HEK293 (cell line): Measurements from ENCODE around the gene ZAR1.

Source experiments
- CTCF ChIA-PET: fragments of 350-600 bp; formaldehyde crosslinking; extraction: SDS; loops from one replicate; lab custom pipeline; 2021; ENCODE audit warnings: antibody characterized with exemption; lab: Yijun Ruan, JAX
- POLR2A ChIA-PET: fragments of 300-600 bp; formaldehyde crosslinking; extraction: SDS; loops from one replicate; lab custom pipeline; 2020; ENCODE audit warnings: antibody characterized with exemption, inconsistent platforms; lab: Yijun Ruan, JAX
- H3K27ac ChIP-seq: fragments of 200-500 bp; sonication (Bioruptor generic); 2 replicates; pipeline ENCODE4 v1.5.1; 2014; ENCODE audit warnings: low read depth, low read length, control low read depth, inconsistent platforms; ENCODE audit errors: extremely low read depth
- H3K36me3 ChIP-seq, 2 experiments: fragments of 200-500 bp in 1 of 2; sonication (Bioruptor generic) in 1 of 2; 1 replicate in 1 of 2; 2 replicates in 1 of 2; pipeline ENCODE4 v1.5.1; 2014 to 2017; ENCODE audit warnings: inconsistent platforms in 2 of 2, low read length in 2 of 2; ENCODE audit not compliant: control insufficient read depth in 2 of 2, insufficient read depth in 1 of 2
- H3K4me1 ChIP-seq: fragments of 200-500 bp; sonication (Bioruptor generic); 2 replicates; pipeline ENCODE4 v1.5.1; 2014; ENCODE audit warnings: mild to moderate bottlenecking, low read length, inconsistent platforms; ENCODE audit not compliant: control insufficient read depth, insufficient read depth
- H3K4me3 ChIP-seq: 2 replicates; pipeline ENCODE4 v1.5.1; 2011; ENCODE audit warnings: low read depth, mild to moderate bottlenecking, control low read depth, low read length, moderate library complexity
- H3K9me3 ChIP-seq: fragments of 200-500 bp; sonication (Bioruptor generic); 2 replicates; pipeline ENCODE4 v1.5.1; 2014; ENCODE audit warnings: low read depth, low read length, inconsistent platforms; ENCODE audit not compliant: control insufficient read depth, insufficient read depth
- KLF1 ChIP-seq: fragments of 450-650 bp; formaldehyde crosslinking; IDR thresholded peaks from 2 replicates; pipeline ENCODE4 v1.5.1; 2016; ENCODE audit warnings: missing biosample characterization, missing genetic modification characterization
- KLF16 ChIP-seq: fragments of 450-650 bp; formaldehyde crosslinking; IDR thresholded peaks from 2 replicates; pipeline ENCODE4 v1.5.1; 2017; ENCODE audit warnings: missing biosample characterization, missing genetic modification characterization
- SALL2 ChIP-seq: fragments of 450-650 bp; formaldehyde crosslinking; IDR thresholded peaks from 2 replicates; pipeline ENCODE4 v1.5.0; 2017; ENCODE audit warnings: missing biosample characterization, mild to moderate bottlenecking, missing genetic modification characterization, borderline replicate concordance
- SETDB1 ChIP-seq: IDR thresholded peaks from one replicate; pipeline ENCODE4 v1.6.1; 2017; ENCODE audit warnings: mild to moderate bottlenecking, low read length, moderate library complexity, mixed read lengths; ENCODE audit not compliant: insufficient read length
- WT1 ChIP-seq: fragments of 450-650 bp; formaldehyde crosslinking; IDR thresholded peaks from 2 replicates; pipeline ENCODE4 v1.5.1; 2016; ENCODE audit warnings: missing biosample characterization, missing genetic modification characterization
- YY2 ChIP-seq: fragments of 450-650 bp; formaldehyde crosslinking; IDR thresholded peaks from 2 replicates; pipeline ENCODE4 v1.5.1; 2016; ENCODE audit warnings: missing biosample characterization, missing genetic modification characterization
- ZBTB1 ChIP-seq: fragments of 450-650 bp; formaldehyde crosslinking; IDR thresholded peaks from 2 replicates; pipeline ENCODE4 v1.5.1; 2016; ENCODE audit warnings: missing biosample characterization, missing genetic modification characterization
- ZBTB7A ChIP-seq: fragments of 450-650 bp; formaldehyde crosslinking; IDR thresholded peaks from 2 replicates; pipeline ENCODE4 v1.5.1; 2016; ENCODE audit warnings: low read depth, missing biosample characterization, missing genetic modification characterization
- ZFHX2 ChIP-seq: fragments of 450-650 bp; formaldehyde crosslinking; conservative IDR thresholded peaks from 2 replicates; pipeline ENCODE4 v1.5.1; 2016; ENCODE audit warnings: missing biosample characterization, missing genetic modification characterization
- ZFP41 ChIP-seq: fragments of 450-650 bp; formaldehyde crosslinking; IDR thresholded peaks from 2 replicates; pipeline ENCODE4 v1.5.1; 2016; ENCODE audit warnings: missing biosample characterization, missing genetic modification characterization, borderline replicate concordance
- ZFP69B ChIP-seq: fragments of 450-650 bp; formaldehyde crosslinking; IDR thresholded peaks from 2 replicates; pipeline ENCODE4 v1.5.1; 2016; ENCODE audit warnings: missing biosample characterization, missing genetic modification characterization
- ZNF140 ChIP-seq: fragments of 450-650 bp; formaldehyde crosslinking; IDR thresholded peaks from 2 replicates; pipeline ENCODE4 v1.5.1; 2016; ENCODE audit warnings: missing biosample characterization, missing genetic modification characterization
- ZNF146 ChIP-seq: fragments of 450-650 bp; formaldehyde crosslinking; IDR thresholded peaks from 2 replicates; pipeline ENCODE4 v1.5.1; 2016; ENCODE audit warnings: missing biosample characterization, missing genetic modification characterization
- ZNF18 ChIP-seq: fragments of 450-650 bp; formaldehyde crosslinking; IDR thresholded peaks from 2 replicates; pipeline ENCODE4 v1.5.1; 2016; ENCODE audit warnings: missing biosample characterization, missing genetic modification characterization
- ZNF223 ChIP-seq: fragments of 450-650 bp; formaldehyde crosslinking; IDR thresholded peaks from 2 replicates; pipeline ENCODE4 v1.5.1; 2016; ENCODE audit warnings: missing biosample characterization, missing genetic modification characterization
- ZNF341 ChIP-seq: fragments of 450-650 bp; formaldehyde crosslinking; IDR thresholded peaks from 2 replicates; pipeline ENCODE4; 2016; ENCODE audit warnings: low read depth, missing biosample characterization, missing genetic modification characterization
- ZNF362 ChIP-seq: fragments of 450-650 bp; formaldehyde crosslinking; IDR thresholded peaks from 2 replicates; pipeline ENCODE4 v1.5.1; 2016; ENCODE audit warnings: missing biosample characterization, missing genetic modification characterization
- ZNF394 ChIP-seq: fragments of 450-650 bp; formaldehyde crosslinking; IDR thresholded peaks from 2 replicates; pipeline ENCODE4 v1.5.1; 2016; ENCODE audit warnings: missing biosample characterization, missing genetic modification characterization, mild to moderate bottlenecking, moderate library complexity, borderline replicate concordance
- ZNF473 ChIP-seq: fragments of 450-650 bp; formaldehyde crosslinking; IDR thresholded peaks from 2 replicates; pipeline ENCODE4 v1.5.1; 2017; ENCODE audit warnings: missing biosample characterization, missing genetic modification characterization
- ZNF544 ChIP-seq: fragments of 450-650 bp; formaldehyde crosslinking; IDR thresholded peaks from 2 replicates; pipeline ENCODE4 v1.5.0; 2017; ENCODE audit warnings: missing biosample characterization, missing genetic modification characterization
- ZNF549 ChIP-seq: fragments of 450-650 bp; IDR thresholded peaks from 2 replicates; pipeline ENCODE4 v1.5.1; 2018; ENCODE audit warnings: missing biosample characterization, missing genetic modification characterization, mild to moderate bottlenecking, inconsistent platforms, moderate library complexity
- ZNF600 ChIP-seq: fragments of 450-650 bp; formaldehyde crosslinking; IDR thresholded peaks from 2 replicates; pipeline ENCODE4 v1.5.1; 2016; ENCODE audit warnings: missing biosample characterization, missing genetic modification characterization
- ZNF626 ChIP-seq: fragments of 450-650 bp; sonication (Bioruptor Pico); formaldehyde crosslinking; IDR thresholded peaks from 2 replicates; pipeline ENCODE4 v1.5.1; 2018; ENCODE audit warnings: missing biosample characterization, missing genetic modification characterization, inconsistent platforms
- ZNF768 ChIP-seq: fragments of 450-650 bp; formaldehyde crosslinking; IDR thresholded peaks from 2 replicates; pipeline ENCODE4 v1.5.1; 2018; ENCODE audit warnings: missing biosample characterization, mild to moderate bottlenecking, missing genetic modification characterization
- ZNF785 ChIP-seq: fragments of 450-650 bp; formaldehyde crosslinking; IDR thresholded peaks from 2 replicates; pipeline ENCODE4 v1.5.1; 2016; ENCODE audit warnings: missing biosample characterization, missing genetic modification characterization
- ZNF830 ChIP-seq: fragments of 450-650 bp; IDR thresholded peaks from 2 replicates; pipeline ENCODE4 v1.5.0; 2018; ENCODE audit warnings: missing biosample characterization, missing genetic modification characterization, low read depth, mild to moderate bottlenecking, moderate library complexity
- ZSCAN23 ChIP-seq: fragments of 450-650 bp; formaldehyde crosslinking; IDR thresholded peaks from 2 replicates; pipeline ENCODE4 v1.5.1; 2016; ENCODE audit warnings: missing biosample characterization, missing genetic modification characterization
- ZSCAN4 ChIP-seq: fragments of 450-650 bp; formaldehyde crosslinking; IDR thresholded peaks from 2 replicates; pipeline ENCODE4 v1.5.1; 2017; ENCODE audit warnings: missing biosample characterization, missing genetic modification characterization

Gene ZAR1

GRCh38 chr4:48504352-48504751 is 14.3 kb downstream of the ZAR1 start (continued):
- TF ChIP-seq ZNF362 (tag by site-specific recombination): no peak

GRCh38 chr4:48506716-48507115 is 16.7 kb downstream of the ZAR1 start:
- Histone ChIP-seq H3K36me3 (peaks cover 0 to 35% of the 10 kb centered on the region in 2 experiments; a peak in 1 of 3 replicates), H3K27ac (no peak overlapping the region), H3K4me1 (no peaks in the 10 kb centered on the region), H3K4me3 (no peak overlapping the region), H3K9me3 (no peaks in the 10 kb centered on the region)
- TF ChIP-seq YY2 (tag by site-specific recombination) (no peak), ZBTB1 (tag by site-specific recombination) (no peak), ZNF544 (tag by site-specific recombination) (no peak), ZSCAN4 (tag by site-specific recombination) (no peak), ZFHX2 (no peak), SETDB1 (no peak), ZNF600 (tag by site-specific recombination) (no peak), ZNF768 (tag by site-specific recombination) (no peak), ZNF473 (tag by site-specific recombination) (no peak), ZNF341 (tag by site-specific recombination) (no peak)
- POLR2A ChIA-PET: no interaction called here
- CTCF ChIA-PET: interaction anchor here (0.7 kb wide), 1 partner anchor 50 kb away, joined by 3 read pairs; no protein-coding TSS in a partner anchor

GRCh38 chr4:48509543-48509942 is 19.5 kb downstream of the ZAR1 start:
- TF ChIP-seq WT1 (no peak), SALL2 (tag by site-specific recombination) (no peak), ZFP41 (tag by site-specific recombination) (no peak), ZNF140 (tag by site-specific recombination) (no peak), ZNF626 (no peak)
- H3K27ac ChIP-seq: no peak overlapping the region
- H3K36me3 ChIP-seq: peaks cover 0 to 57% of the 10 kb centered on the region in 2 experiments; a peak in 1 of 3 replicates
- CTCF ChIA-PET: no interaction called here
- POLR2A ChIA-PET: no interaction called here
- H3K9me3 ChIP-seq: no peaks in the 10 kb centered on the region
- no peak overlapping the region for H3K4me3 ChIP-seq
- H3K4me1 ChIP-seq: no peaks in the 10 kb centered on the region

- no peaks in the 10 kb centered on the region for H3K9me3 ChIP-seq
- ChIA-PET POLR2A (no interaction called here), CTCF (interaction anchor here (0.7 kb wide), 1 partner anchor 28 kb away, joined by 3 read pairs; no protein-coding TSS in a partner anchor)
- H3K4me1 ChIP-seq: no peaks in the 10 kb centered on the region
- no peak overlapping the region for H3K4me3 ChIP-seq
- peaks cover 5 to 52% of the 10 kb centered on the region in 2 experiments; a peak in 1 of 3 replicates for H3K36me3 ChIP-seq
- H3K27ac ChIP-seq: no peak overlapping the region
- TF ChIP-seq ZFP69B (no peak), KLF16 (tag by site-specific recombination) (no peak), ZNF146 (tag by site-specific recombination) (no peak), ZNF18 (no peak), ZNF830 (tag by site-specific recombination) (no peak), ZSCAN23 (no peak), ZNF785 (tag by site-specific recombination) (no peak), ZNF394 (no peak), ZBTB7A (no peak), ZNF362 (tag by site-specific recombination) (no peak), ZNF223 (no peak), ZNF549 (tag by site-specific recombination) (no peak), KLF1 (tag by site-specific recombination) (no peak)
Observed at GRCh38 chr4:48518143-48518542, 28.1 kb downstream of the ZAR1 start.
